Skeletal muscle tissue (tissue), 4 donors: ENCODE data around the gene NPLOC4. TPM values are rescaled to one million over a fixed set of nuclear protein-coding genes. Genes with fewer than 3 reads are reported as not detected.

ENCODE experiments used
- H3K27ac ChIP-seq: one replicate; pipeline ENCODE4 v1.7.0; 2013; ENCODE audit warnings: mild to moderate bottlenecking, low read depth, low read length, inconsistent platforms
- H3K27me3 ChIP-seq, 3 donors: one replicate each; pipeline ENCODE4 v1.7.0; 2013; ENCODE audit warnings: low read length in 3 of 3; ENCODE audit not compliant: control insufficient read depth in 3 of 3, insufficient read depth in 3 of 3
- H3K36me3 ChIP-seq, 3 donors: one replicate each; pipeline ENCODE4 v1.7.0; 2013; ENCODE audit warnings: low read length in 3 of 3; ENCODE audit not compliant: control insufficient read depth in 3 of 3, insufficient read depth in 3 of 3
- H3K4me1 ChIP-seq, 3 donors: one replicate each; pipeline ENCODE4 v1.7.0; 2013; ENCODE audit warnings: low read length in 3 of 3, mild to moderate bottlenecking in 3 of 3; ENCODE audit not compliant: control insufficient read depth in 3 of 3, insufficient read depth in 3 of 3
- H3K4me3 ChIP-seq, 3 donors: one replicate each; pipeline ENCODE4 v1.7.0; 2013; ENCODE audit warnings: low read length in 3 of 3
- H3K9ac ChIP-seq, 3 donors: one replicate each; pipeline ENCODE4 v1.7.0; 2013; ENCODE audit warnings: low read length in 3 of 3, mild to moderate bottlenecking in 3 of 3, moderate library complexity in 2 of 3, low read depth in 1 of 3
- H3K9me3 ChIP-seq, 3 donors: one replicate each; pipeline ENCODE4 v1.7.0; 2013; ENCODE audit warnings: low read length in 3 of 3; ENCODE audit not compliant: control insufficient read depth in 3 of 3
- total RNA-seq: library from RNA; depleted of rRNA; stranded (reverse); fragments of >200 nt; gene quantifications from one replicate; pipeline ENCODE4 v1.2.3, GENCODE V29; 2014
- donor health status: Osteomylitis.

The NPLOC4 gene
- total RNA-seq, 1 donor from 2014 or later = 43.8 TPM

- Histone ChIP-seq H3K9me3 (peaks cover 0 to 4% (median 0%) of the 10 kb centered on the region in 3 donors), H3K4me3 (no peak overlapping the region), H3K27ac (no peak overlapping the region), H3K36me3 (no peaks in the 10 kb centered on the region), H3K27me3 (peaks cover 34 to 46% (median 39%) of the 10 kb centered on the region in 3 donors), H3K4me1 (peaks cover 0 to 4% (median under 1%) of the 10 kb centered on the region in 3 donors), H3K9ac (no peak overlapping the region)
Measured at GRCh38 chr17:81650951-81651350, 14.0 kb upstream of the NPLOC4 start.

- Histone ChIP-seq H3K4me3 (no peak overlapping the region), H3K27me3 (peaks cover 31 to 43% (median 39%) of the 10 kb centered on the region in 3 donors)
Measured at GRCh38 chr17:81648707-81649085, 11.8 kb upstream of the NPLOC4 start.

GRCh38 chr17:81648013-81648706 lies 11.2 kb upstream of the NPLOC4 start:
- Histone ChIP-seq H3K4me3 (no peak overlapping the region), H3K9me3 (peaks cover 0 to 4% (median 0%) of the 10 kb centered on the region in 3 donors), H3K36me3 (no peaks in the 10 kb centered on the region), H3K27me3 (peaks cover 31 to 39% (median 38%) of the 10 kb centered on the region in 3 donors), H3K4me1 (no peaks in the 10 kb centered on the region), H3K27ac (no peak overlapping the region), H3K9ac (no peak overlapping the region)

More at GRCh38 chr17:81648707-81649085, 11.8 kb upstream of the NPLOC4 start:
- no peaks in the 10 kb centered on the region for H3K36me3 ChIP-seq
- H3K9ac ChIP-seq = no peak overlapping the region
- peaks cover 0 to 4% (median 0%) of the 10 kb centered on the region in 3 donors for H3K9me3 ChIP-seq
- no peak overlapping the region for H3K27ac ChIP-seq
- H3K4me1 ChIP-seq = no peaks in the 10 kb centered on the region

- Histone ChIP-seq H3K4me3 (no peak overlapping the region), H3K27me3 (peaks cover 31 to 39% (median 36%) of the 10 kb centered on the region in 3 donors), H3K9ac (no peak overlapping the region)
Measured at GRCh38 chr17:81647640-81648012, 10.7 kb upstream of the NPLOC4 start.

GRCh38 chr17:81646869-81647600 lies 10.1 kb upstream of the NPLOC4 start:
- no peaks in the 10 kb centered on the region for H3K36me3 ChIP-seq
- no peak overlapping the region for H3K4me3 ChIP-seq
- no peak overlapping the region for H3K27ac ChIP-seq
- peaks cover 31 to 39% (median 36%) of the 10 kb centered on the region in 3 donors for H3K27me3 ChIP-seq
- no peaks in the 10 kb centered on the region for H3K4me1 ChIP-seq
- H3K9ac ChIP-seq = no peak overlapping the region
- peaks cover 0 to 4% (median 0%) of the 10 kb centered on the region in 3 donors for H3K9me3 ChIP-seq

More at GRCh38 chr17:81647640-81648012, 10.7 kb upstream of the NPLOC4 start:
- Histone ChIP-seq H3K27ac (no peak overlapping the region), H3K9me3 (peaks cover 0 to 4% (median 0%) of the 10 kb centered on the region in 3 donors), H3K36me3 (no peaks in the 10 kb centered on the region), H3K4me1 (no peaks in the 10 kb centered on the region)

GRCh38 chr17:81644976-81645952 lies 8.4 kb upstream of the NPLOC4 start:
- peaks cover 0 to 4% (median 0%) of the 10 kb centered on the region in 3 donors for H3K9me3 ChIP-seq
- H3K4me1 ChIP-seq = no peaks in the 10 kb centered on the region
- H3K4me3 ChIP-seq = no peak overlapping the region
- no peak overlapping the region for H3K9ac ChIP-seq
- H3K27ac ChIP-seq = no peak overlapping the region
- no peaks in the 10 kb centered on the region for H3K36me3 ChIP-seq
- peaks cover 24 to 26% (median 25%) of the 10 kb centered on the region in 3 donors for H3K27me3 ChIP-seq

GRCh38 chr17:81644496-81644895 lies 7.6 kb upstream of the NPLOC4 start:
- Histone ChIP-seq H3K27me3 (peaks cover 19 to 21% (median 20%) of the 10 kb centered on the region in 3 donors), H3K4me3 (no peak overlapping the region), H3K9me3 (peaks cover 0 to 4% (median 0%) of the 10 kb centered on the region in 3 donors), H3K27ac (no peak overlapping the region), H3K36me3 (no peaks in the 10 kb centered on the region), H3K4me1 (no peaks in the 10 kb centered on the region), H3K9ac (no peak overlapping the region)

GRCh38 chr17:81641825-81642489 lies 5.0 kb upstream of the NPLOC4 start:
- Histone ChIP-seq H3K4me1 (peaks cover 0 to 3% (median 2%) of the 10 kb centered on the region in 3 donors), H3K36me3 (no peaks in the 10 kb centered on the region), H3K4me3 (no peak overlapping the region), H3K9ac (no peak overlapping the region), H3K27ac (no peak overlapping the region), H3K27me3 (peaks cover 2 to 5% (median 3%) of the 10 kb centered on the region in 3 donors), H3K9me3 (no peaks in the 10 kb centered on the region)

GRCh38 chr17:81640011-81640410 lies 3.1 kb upstream of the NPLOC4 start:
- Histone ChIP-seq H3K4me3 (no peak overlapping the region), H3K9me3 (no peaks in the 10 kb centered on the region), H3K27ac (no peak overlapping the region), H3K27me3 (no peaks in the 10 kb centered on the region), H3K36me3 (no peaks in the 10 kb centered on the region), H3K9ac (no peak overlapping the region), H3K4me1 (peaks cover 13 to 16% (median 14%) of the 10 kb centered on the region in 3 donors)
